K562 (cell line): ENCODE results near the gene AFDN. TPM values are rescaled to one million over a fixed set of nuclear protein-coding genes. Genes with fewer than 3 reads are reported as not detected.

Experiments
- BDP1 ChIP-seq: IDR thresholded peaks from 3 replicates; pipeline ENCODE4 v1.6.1; 2011; ENCODE audit not compliant: insufficient read length, insufficient read depth
- CHD1 ChIP-seq: fragments of 200-600 bp; sonication (generic); IDR thresholded peaks from one replicate; pipeline ENCODE4 v1.6.1; 2012; ENCODE audit warnings: mild to moderate bottlenecking, moderate library complexity, low read length, inconsistent platforms
- EHMT2 ChIP-seq: fragments of 450-650 bp; IDR thresholded peaks from 2 replicates; pipeline ENCODE4 v1.6.1; 2018; ENCODE audit warnings: antibody characterized with exemption
- GATAD2A ChIP-seq: fragments of 450-650 bp; IDR thresholded peaks from 2 replicates; pipeline ENCODE4 v1.6.1; 2017
- GMEB1 ChIP-seq: fragments of 250-450 bp; sonication (Bioruptor Pico); IDR thresholded peaks from 2 replicates; pipeline ENCODE4 v1.4.0; 2020; ENCODE audit warnings: mild to moderate bottlenecking
- ILK ChIP-seq: fragments of 450-650 bp; IDR thresholded peaks from 2 replicates; pipeline ENCODE4 v1.6.1; 2016; ENCODE audit warnings: missing genetic modification characterization, low read depth, mild to moderate bottlenecking, missing compliant biosample characterization, moderate library complexity, borderline replicate concordance
- JUND ChIP-seq, 2 experiments: IDR thresholded peaks; 2 replicates in 1 of 2; 3 replicates in 1 of 2; pipeline ENCODE4 v1.6.1; 2011; ENCODE audit warnings: borderline replicate concordance in 2 of 2, low read depth in 2 of 2, low read length in 2 of 2, improper control_type of control experiment in 1 of 2, missing biosample characterization in 1 of 2, missing genetic modification characterization in 1 of 2, missing genetic modification reagents in 1 of 2
- NR2C2 ChIP-seq, 2 experiments: fragments of 200-800 bp in 1 of 2; sonication (Bioruptor generic) in 1 of 2; sonication (generic) in 1 of 2; formaldehyde crosslinking in 1 of 2; IDR thresholded peaks; 2 replicates each; pipeline versions ENCODE4 v1.6.1 to v1.8.0; 2016 to 2022; ENCODE audit warnings: mild to moderate bottlenecking in 1 of 2, missing compliant biosample characterization in 1 of 2, missing genetic modification characterization in 1 of 2, missing genetic modification reagents in 1 of 2
- PML ChIP-seq: IDR thresholded peaks from 2 replicates; pipeline ENCODE4 v1.6.1; 2012; ENCODE audit warnings: low read length, inconsistent platforms
- POLR2B ChIP-seq: fragments of 450-650 bp; IDR thresholded peaks from 2 replicates; pipeline ENCODE4 v1.6.1; 2018; ENCODE audit warnings: low read depth; ENCODE audit not compliant: partially characterized antibody
- PTRF ChIP-seq: fragments of 450-650 bp; IDR thresholded peaks from 2 replicates; pipeline ENCODE4 v1.6.1; 2016; ENCODE audit warnings: mild to moderate bottlenecking, missing genetic modification characterization, missing compliant biosample characterization
- RAD51 ChIP-seq: fragments of 450-650 bp; IDR thresholded peaks from 2 replicates; pipeline ENCODE4 v1.7.1; 2016; ENCODE audit warnings: low read depth, mild to moderate bottlenecking, borderline replicate concordance
- RBM15 ChIP-seq: fragments of 200-400 bp; formaldehyde crosslinking; IDR thresholded peaks from 2 replicates; pipeline ENCODE4 v1.6.1; 2018; ENCODE audit warnings: mild to moderate bottlenecking, low read length, moderate library complexity; ENCODE audit not compliant: insufficient read depth
- SMARCE1 ChIP-seq: fragments of 450-650 bp; IDR thresholded peaks from 2 replicates; pipeline ENCODE4 v1.7.1; 2016; ENCODE audit warnings: mild to moderate bottlenecking
- SOX6 ChIP-seq: fragments of 450-650 bp; IDR thresholded peaks from 2 replicates; pipeline ENCODE4 v1.6.1; 2014; ENCODE audit warnings: mild to moderate bottlenecking
- TCF3 ChIP-seq: sonication (generic); formaldehyde crosslinking; IDR thresholded peaks from 2 replicates; pipeline ENCODE4 v1.4.0; 2020; ENCODE audit warnings: mild to moderate bottlenecking, missing genetic modification reagents
- YY1 ChIP-seq, 3 experiments: IDR thresholded peaks; 2 replicates each; pipeline ENCODE4 v1.6.1; 2011; ENCODE audit warnings: low read length in 2 of 3, mild to moderate bottlenecking in 2 of 3, moderate library complexity in 2 of 3, borderline replicate concordance in 1 of 3, control low read depth in 1 of 3, low read depth in 1 of 3; ENCODE audit not compliant: insufficient read depth in 3 of 3, insufficient replicate concordance in 2 of 3, control insufficient read depth in 1 of 3, insufficient read length in 1 of 3; ENCODE audit errors: extremely low read depth in 1 of 3
- ZBTB1 ChIP-seq: sonication (generic); formaldehyde crosslinking; IDR thresholded peaks from 2 replicates; pipeline ENCODE4 v1.8.1; 2023; ENCODE audit warnings: missing genetic modification reagents, low read depth, mild to moderate bottlenecking, borderline replicate concordance
- ZNF224 ChIP-seq: sonication (generic); formaldehyde crosslinking; IDR thresholded peaks from 2 replicates; pipeline ENCODE4 v1.8.0; 2022; ENCODE audit warnings: mild to moderate bottlenecking, missing genetic modification reagents
- polyA plus RNA-seq, 8 experiments: library from polyadenylated mRNA; depleted of rRNA in 4 of 8; stranded (reverse) in 5 of 8; unstranded in 3 of 8; fragments of >200 nt; fragmentation: Nextera tagmentation in 2 of 8; fragmentation: Illumina TruSeq in 1 of 8; extraction: Ambion mirVana in 2 of 8; extraction: Trizol in 1 of 8; gene quantifications; 2 replicates each; pipeline versions ENCODE4 v1.2.1 to v1.2.3, GENCODE V29; 2011 to 2014; ENCODE audit warnings: inconsistent platforms in 1 of 8, missing spikeins in 1 of 8
- total RNA-seq, 7 experiments: library from RNA; depleted of rRNA in 6 of 7; stranded (reverse); fragments of >200 nt in 6 of 7; fragmentation: Illumina TruSeq in 2 of 7; extraction: Trizol in 2 of 7; gene quantifications; 2 replicates each; pipeline versions ENCODE4 v1.2.1 to v1.2.3, GENCODE V29; 2011 to 2021; ENCODE audit warnings: low replicate concordance in 1 of 7

AFDN gene
- total and polyA plus RNA-seq, 9 of the 15 experiments (the other 6 are each of a cell fraction or from before 2014, with no cell fraction given) = 7.2 to 129 (median 105) TPM

- TF ChIP-seq SMARCE1 (peak; percentile 63; the same call in 1 of the 2 replicates), BDP1 (no peak), CHD1 (no peak), EHMT2 (no peak), ILK (tag) (no peak), ZNF224 (no peak), GMEB1 (CRISPR knock-in tag) (no peak), RBM15 (no peak), POLR2B (no peak), PML (no peak), TCF3 (CRISPR knock-in tag) (no peak), RAD51 (no peak), YY1 (IDR thresholded peaks at IDR 0.05; ENCODE audit: borderline replicate concordance in 1 of 3, control insufficient read depth in 1 of 3, extremely low read depth in 1 of 3, insufficient read depth in 3 of 3, insufficient read length in 1 of 3, insufficient replicate concordance in 2 of 3, low read depth in 1 of 3, low read length in 2 of 3) (no peak), GATAD2A (0 out of 2 replicates have a peak, but pooled peaks have one; percentile 33), SOX6 (0 out of 2 replicates have a peak, but pooled peaks have one; percentile 41), JUND (IDR thresholded peaks at IDR 0.05; ENCODE audit: borderline replicate concordance, low read depth, low read length) (peak; percentile 73), JUND (tag; IDR thresholded peaks at IDR 0.05; ENCODE audit: borderline replicate concordance, low read depth, low read length) (peak; percentile 59; the same call in 2 of the 3 replicates), NR2C2 (CRISPR knock-in tag; IDR thresholded peaks at IDR 0.05) (no peak), NR2C2 (tag; IDR thresholded peaks at IDR 0.05) (0 out of 2 replicates have a peak, but pooled peaks have one; percentile 27), PTRF (tag) (no peak), ZBTB1 (CRISPR knock-in tag) (no peak)
Measured at GRCh38 chr6:167849846-167850459, 23.2 kb downstream of the AFDN start (continued).
